Psoas muscle (tissue), 8 donors: ENCODE measurements around the gene GET3. TPM values are rescaled to one million over a fixed set of nuclear protein-coding genes. Genes with fewer than 3 reads are reported as not detected.
"Not testable (repeated sequence)": the region's sequence is repeated elsewhere in the genome, so short reads cannot be mapped to it uniquely, and the experiment has no call there.

ENCODE experiments used
- ATAC-seq, 4 donors: fragments of 200-7000 bp; cut with Tn5 transposase; one replicate each; pipeline ENCODE4 v1.9.1; 2020; ENCODE audit warnings: moderate library complexity in 3 of 4, mild to moderate bottlenecking in 2 of 4
- DNase-seq, 2 donors: peaks; one replicate each; pipeline ENCODE4 v3.0.0-alpha.2; 2020
- H3K27ac ChIP-seq: fragments of 200-600 bp; one replicate; pipeline ENCODE4 v1.8.0; 2022
- H3K27me3 ChIP-seq, 3 donors: fragments of 200-600 bp in 1 of 3; one replicate each; pipeline versions ENCODE4 v1.6.1 to v1.8.0; 2013 to 2022; ENCODE audit warnings: low read length in 2 of 3, mild to moderate bottlenecking in 2 of 3, moderate library complexity in 1 of 3; ENCODE audit not compliant: insufficient read depth in 3 of 3
- H3K36me3 ChIP-seq, 2 donors: fragments of 200-600 bp in 1 of 2; one replicate each; pipeline versions ENCODE4 v1.6.1 to v1.8.0; 2013 to 2022; ENCODE audit warnings: low read depth in 1 of 2, mild to moderate bottlenecking in 1 of 2, moderate library complexity in 1 of 2; ENCODE audit not compliant: insufficient read depth in 1 of 2
- H3K4me1 ChIP-seq: fragments of 200-600 bp; one replicate; pipeline ENCODE4 v1.8.0; 2022
- H3K4me3 ChIP-seq: fragments of 200-600 bp; one replicate; pipeline ENCODE4 v1.8.0; 2022; ENCODE audit warnings: mild to moderate bottlenecking
- H3K9me3 ChIP-seq: fragments of 200-600 bp; one replicate; pipeline ENCODE4 v1.8.0; 2022
- whole genome bisulfite sequencing, 3 donors: extraction: QIAGEN DNeasy Blood & Tissue Kit; methylation state at CpG; one replicate each; pipeline versions ENCODE4 v1.1.6 to v1.1.7; 2013; 5-methylcytosine and 5-hydroxymethylcytosine counted together
- intact Hi-C, 2 donors: fragments of 100-400 bp; cut with DNase I; formaldehyde crosslinking; loops; one replicate each; pipeline versions ENCODE4 v1.11.0 to v1.14.2; 2022
- polyA plus RNA-seq, 3 donors: library from polyadenylated mRNA; stranded (reverse); fragments of 200-250 nt; gene quantifications; one replicate each; pipeline ENCODE4 v1.2.3, GENCODE V29; 2013
- total RNA-seq, 4 donors: library from RNA; stranded (reverse); fragmentation: NEBNext Ultra II Directional in 2 of 4; extraction: Animal tissue kit (Norgen Biotek cat#: 25700) in 2 of 4; gene quantifications; one replicate each; pipeline versions ENCODE4 v1.2.1 to v1.2.4, GENCODE V29; 2021 to 2023
- TF ChIP-seq, protein P1 (sequence below): fragments of 200-600 bp; IDR thresholded peaks from one replicate; pipeline ENCODE4 v1.8.0; 2022; ENCODE audit warnings: antibody characterized with exemption
- donor health status: healthy with polysubstance abuse.
- donor health status: DM: no; HTN: no; CAD: no; lungs with moderate emphysema.
- donor health status: Bipolar disorder and iron deficiency.
- donor health status: healthy.
- donor health status: DM: yes; HTN: yes; CAD: no.
- donor health status: DM: no; HTN: no; CAD: no.
- donor health status: DM: no; HTN: no; CAD: no.
- donor health status: DM: yes; HTN: yes; CAD: no.

GET3 gene
- total and polyA plus RNA-seq, 7 donors, result 43.0 to 135 (median 52.8) TPM

DNA sequence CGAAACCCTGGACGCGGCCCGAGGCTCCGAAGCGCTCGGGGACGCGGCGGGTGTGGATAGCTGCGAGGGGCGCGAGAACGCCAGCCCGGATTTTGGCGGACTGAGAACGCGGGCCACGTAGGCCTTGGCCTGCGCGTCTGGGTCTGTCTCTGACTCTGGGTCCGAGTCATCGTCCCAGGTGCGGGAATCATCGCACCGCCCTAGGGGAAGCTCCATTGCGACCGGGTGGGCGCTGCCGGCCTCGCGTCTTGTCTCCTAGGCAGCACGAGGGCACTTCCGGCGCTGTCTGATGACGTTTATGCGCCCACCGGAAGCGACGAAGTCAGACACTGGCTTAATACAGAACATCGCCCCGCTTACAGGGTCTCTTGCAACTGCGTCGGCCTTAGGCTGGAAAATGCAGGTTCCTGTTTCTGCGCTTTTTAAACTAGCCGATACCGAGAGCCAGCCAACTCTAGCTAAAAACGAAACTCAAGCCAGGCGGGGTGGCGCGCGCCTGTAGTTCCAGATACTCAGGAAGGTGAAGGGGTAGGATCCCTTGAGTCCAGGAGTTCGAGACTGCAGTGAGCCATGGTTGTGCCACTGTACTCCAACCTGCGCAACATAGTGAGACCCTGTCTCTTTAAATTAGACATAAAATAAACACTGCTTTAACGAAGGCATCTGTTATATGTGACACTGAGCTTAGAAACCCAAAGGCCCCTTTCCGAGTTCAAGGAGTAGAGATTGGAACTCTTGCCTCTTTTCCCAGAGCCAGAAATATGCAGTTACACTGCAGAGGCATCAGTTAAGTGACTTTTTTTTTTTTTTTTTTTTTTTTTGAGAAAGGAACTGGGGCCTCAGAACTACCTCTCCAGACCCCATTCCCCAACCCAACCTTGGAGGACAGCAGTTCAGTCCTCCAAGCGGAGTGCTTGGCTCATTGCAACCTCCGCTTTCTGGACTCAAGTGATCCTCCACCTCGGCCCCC, 40.6 kb upstream of the GET3 start, which contains the start of gene FBXW9:
FBXW9 (minus strand) TSS at position 266 of the 970 bp plus-strand sequence; CDS start at position 216, 50 bp downstream.
- H3K4me3 ChIP-seq, result peak within 1 kb of the TSS; percentile 93
- no peaks in the 10 kb centered on the region for H3K27me3 ChIP-seq
- H3K4me1 ChIP-seq, result peaks cover 10% of the 10 kb centered on the region
- intact Hi-C loops, result no loop called here
- peak; percentile 90 to 96 (median 92) for ATAC-seq
- H3K27ac ChIP-seq, result peak within 1 kb of the TSS; percentile 88
- TF ChIP-seq, protein P1, sequence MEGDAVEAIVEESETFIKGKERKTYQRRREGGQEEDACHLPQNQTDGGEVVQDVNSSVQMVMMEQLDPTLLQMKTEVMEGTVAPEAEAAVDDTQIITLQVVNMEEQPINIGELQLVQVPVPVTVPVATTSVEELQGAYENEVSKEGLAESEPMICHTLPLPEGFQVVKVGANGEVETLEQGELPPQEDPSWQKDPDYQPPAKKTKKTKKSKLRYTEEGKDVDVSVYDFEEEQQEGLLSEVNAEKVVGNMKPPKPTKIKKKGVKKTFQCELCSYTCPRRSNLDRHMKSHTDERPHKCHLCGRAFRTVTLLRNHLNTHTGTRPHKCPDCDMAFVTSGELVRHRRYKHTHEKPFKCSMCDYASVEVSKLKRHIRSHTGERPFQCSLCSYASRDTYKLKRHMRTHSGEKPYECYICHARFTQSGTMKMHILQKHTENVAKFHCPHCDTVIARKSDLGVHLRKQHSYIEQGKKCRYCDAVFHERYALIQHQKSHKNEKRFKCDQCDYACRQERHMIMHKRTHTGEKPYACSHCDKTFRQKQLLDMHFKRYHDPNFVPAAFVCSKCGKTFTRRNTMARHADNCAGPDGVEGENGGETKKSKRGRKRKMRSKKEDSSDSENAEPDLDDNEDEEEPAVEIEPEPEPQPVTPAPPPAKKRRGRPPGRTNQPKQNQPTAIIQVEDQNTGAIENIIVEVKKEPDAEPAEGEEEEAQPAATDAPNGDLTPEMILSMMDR, result no peak
- H3K36me3 ChIP-seq, result peaks cover 6 to 37% of the 10 kb centered on the region in 2 donors
- H3K9me3 ChIP-seq, result no peaks in the 10 kb centered on the region
- DNase-seq, result peak; percentile 96 to 98
- WGBS, 3 donors, result 6% methylated on average over 58 to 59 of the region's 59 CpGs

DNA sequence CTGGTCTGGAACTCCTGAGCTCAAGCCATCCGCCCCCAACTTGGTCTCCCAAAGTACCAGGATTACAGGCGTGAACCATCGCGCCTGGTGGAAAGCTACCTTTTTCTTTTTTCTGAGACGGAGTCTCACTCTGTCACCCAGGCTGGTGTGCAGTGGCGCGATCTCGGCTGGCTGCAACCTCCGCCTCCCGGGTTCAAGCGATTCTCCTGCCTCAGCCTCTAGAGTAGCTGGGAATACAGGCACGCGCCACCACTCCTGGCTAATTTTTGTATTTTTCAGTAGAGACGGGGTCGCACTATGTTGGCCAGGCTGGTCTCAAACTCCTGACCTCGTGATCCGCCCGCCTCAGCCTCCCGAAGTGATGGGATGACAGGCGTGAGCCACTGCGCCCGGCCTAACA, 39.9 kb upstream of the GET3 start:
- intact Hi-C loops, H3K4me1 ChIP-seq, DNase-seq, ATAC-seq, H3K27me3 ChIP-seq, H3K27ac ChIP-seq, H3K9me3 ChIP-seq: not testable (repeated sequence)
- WGBS, 3 donors, result 93 to 95% (median 94%) methylated on average over 22 of the region's 22 CpGs
- peak overlapping the region; percentile 93 for H3K4me3 ChIP-seq
- peaks cover 6 to 45% of the 10 kb centered on the region in 2 donors for H3K36me3 ChIP-seq

DNA sequence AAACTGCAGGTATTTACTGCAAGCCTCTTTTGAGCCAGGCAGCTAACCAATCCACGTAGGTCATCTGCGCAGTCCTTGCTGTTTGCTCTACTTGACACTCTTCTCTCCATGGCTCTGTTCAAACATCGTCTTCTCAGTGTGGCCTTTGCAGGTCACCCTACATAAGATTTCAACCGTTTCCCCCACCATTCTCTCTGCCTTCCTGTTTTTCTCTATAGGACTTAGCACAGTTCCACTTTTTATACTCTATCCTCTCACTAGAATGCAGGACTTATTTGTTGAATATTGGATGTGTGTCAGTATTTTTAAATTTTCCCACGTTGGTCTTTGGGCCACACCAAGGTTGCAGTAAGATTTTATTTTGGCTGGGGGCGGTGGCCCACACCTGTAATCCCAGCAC, 39.2 kb upstream of the GET3 start:
- 74 to 87% (median 76%) methylated on average over 6 of the region's 6 CpGs for WGBS, 3 donors
- intact Hi-C loops, result no loop called here
- no peaks in the 10 kb centered on the region for H3K27me3 ChIP-seq
- no peaks in the 10 kb centered on the region for H3K9me3 ChIP-seq
- no peak overlapping the region for H3K27ac ChIP-seq
- DNase-seq (no peak), ATAC-seq (no peak)
- H3K4me3 ChIP-seq, result no peak overlapping the region
- peaks cover 6 to 52% of the 10 kb centered on the region in 2 donors for H3K36me3 ChIP-seq
- TF ChIP-seq, protein P1, result no peak
- peaks cover 10% of the 10 kb centered on the region for H3K4me1 ChIP-seq

DNA sequence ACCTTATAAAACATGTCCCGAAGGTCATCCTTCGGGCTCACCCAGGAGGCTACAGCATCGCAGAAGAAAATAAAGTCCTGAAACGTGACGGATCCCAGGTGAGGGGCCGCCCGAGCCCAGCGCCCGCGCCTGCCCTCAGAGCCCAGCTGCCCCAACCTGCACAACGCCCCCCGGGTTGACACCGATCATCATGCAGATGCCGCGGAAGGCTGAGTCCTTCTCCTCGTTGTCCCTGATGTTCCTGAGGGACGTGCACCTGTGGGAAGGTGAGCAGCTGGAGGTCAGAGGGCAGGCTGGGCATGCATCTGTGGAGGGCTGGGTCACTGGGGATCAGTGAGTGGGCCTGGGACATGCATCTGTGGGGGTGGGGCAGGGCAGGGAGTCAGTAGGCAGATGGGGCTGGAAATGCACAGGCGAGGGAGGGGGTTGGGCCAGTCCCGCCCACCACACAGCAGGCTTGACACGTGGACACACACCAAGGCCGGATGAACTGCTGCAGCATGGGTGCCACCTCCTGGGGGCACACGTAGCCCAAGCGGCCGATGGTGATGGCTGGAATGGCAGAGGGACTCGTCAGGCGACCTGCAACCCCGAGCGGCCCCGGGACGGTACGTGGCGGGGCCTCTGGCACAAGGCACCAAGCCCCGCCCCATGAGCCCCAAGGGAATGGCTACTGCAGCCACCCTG, 35.6 kb upstream of the GET3 start:
- 85 to 88% (median 87%) methylated on average over 28 to 33 of the region's 33 CpGs for WGBS, 3 donors
- ATAC-seq (no peak), DNase-seq (no peak)
- Histone ChIP-seq H3K9me3 (no peaks in the 10 kb centered on the region), H3K36me3 (peaks cover 12 to 88% of the 10 kb centered on the region in 2 donors), H3K27ac (no peak overlapping the region), H3K4me1 (no peaks in the 10 kb centered on the region), H3K4me3 (no peak overlapping the region), H3K27me3 (no peaks in the 10 kb centered on the region)
- TF ChIP-seq, protein P1, result no peak
- intact Hi-C loops, result no loop called here

DNA sequence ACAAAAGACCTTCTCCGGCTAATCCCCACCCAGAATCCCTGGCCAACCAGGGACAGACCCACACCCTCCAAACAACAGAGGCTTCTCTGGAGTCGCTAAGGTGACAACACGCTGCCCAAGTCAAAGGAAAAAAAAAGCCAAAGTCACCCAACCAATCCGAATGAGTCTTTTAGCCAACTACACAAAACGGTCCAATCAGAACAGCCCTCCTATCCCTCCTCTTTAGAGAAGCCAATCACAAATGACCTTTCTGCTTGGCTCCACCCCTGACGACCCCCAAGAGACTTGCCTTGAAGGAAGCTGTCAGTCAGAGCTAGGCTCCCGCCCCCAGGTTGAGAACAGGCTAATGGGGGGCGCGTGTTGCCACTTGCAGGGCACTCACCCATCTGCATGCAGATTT, 34.3 kb upstream of the GET3 start:
- Histone ChIP-seq H3K27me3 (no peaks in the 10 kb centered on the region), H3K9me3 (no peaks in the 10 kb centered on the region), H3K4me3 (no peak overlapping the region), H3K4me1 (no peaks in the 10 kb centered on the region), H3K27ac (no peak overlapping the region), H3K36me3 (peaks cover 12 to 99% of the 10 kb centered on the region in 2 donors)
- DNase-seq, result no peak
- TF ChIP-seq, protein P1, result no peak
- WGBS, 3 donors, result 60 to 63% (median 60%) methylated on average over 9 of the region's 9 CpGs
- intact Hi-C loops, result no loop called here
- peak in 2 of 4 donors; percentile 35 to 48 for ATAC-seq
